HepG2 (cell line): ENCODE results near the gene NOL12. TPM values are rescaled to one million over a fixed set of nuclear protein-coding genes. Genes with fewer than 3 reads are reported as not detected.

Experiments used
- ARNTL ChIP-seq: sonication (generic); formaldehyde crosslinking; IDR thresholded peaks from 2 replicates; pipeline ENCODE4 v1.4.0; 2020; ENCODE audit warnings: mild to moderate bottlenecking, missing genetic modification reagents
- CBX5 ChIP-seq: sonication (generic); formaldehyde crosslinking; IDR thresholded peaks from 2 replicates; pipeline ENCODE4 v1.4.0; 2020; ENCODE audit warnings: missing genetic modification reagents, borderline replicate concordance
- ELF4 ChIP-seq: sonication (generic); formaldehyde crosslinking; IDR thresholded peaks from 2 replicates; pipeline ENCODE4 v1.5.0; 2020; ENCODE audit warnings: missing genetic modification reagents, mild to moderate bottlenecking, moderate library complexity, borderline replicate concordance
- HBP1 ChIP-seq: IDR thresholded peaks from 2 replicates; pipeline ENCODE4 v1.6.1; 2016; ENCODE audit warnings: low read depth, control low read depth
- HOXA3 ChIP-seq: sonication (generic); formaldehyde crosslinking; IDR thresholded peaks from 2 replicates; pipeline ENCODE4 v1.5.0; 2020; ENCODE audit warnings: missing genetic modification reagents
- IKZF5 ChIP-seq: IDR thresholded peaks from 2 replicates; pipeline ENCODE4 v1.6.1; 2018; ENCODE audit warnings: missing genetic modification reagents, mild to moderate bottlenecking, missing compliant biosample characterization
- LCORL ChIP-seq, 2 experiments: fragments of 450-650 bp in 1 of 2; sonication (generic) in 1 of 2; formaldehyde crosslinking in 1 of 2; IDR thresholded peaks; 2 replicates each; pipeline versions ENCODE4 v1.5.0 to v1.6.1; 2017 to 2020; ENCODE audit warnings: antibody characterized with exemption in 1 of 2, missing genetic modification reagents in 1 of 2
- NAIF1 ChIP-seq: sonication (generic); formaldehyde crosslinking; IDR thresholded peaks from 2 replicates; pipeline ENCODE4 v1.5.0; 2020; ENCODE audit warnings: mild to moderate bottlenecking, missing genetic modification reagents, borderline replicate concordance
- NCOR1 ChIP-seq: fragments of 200-600 bp; sonication (generic); IDR thresholded peaks from 2 replicates; pipeline ENCODE4 v1.7.0; 2017; ENCODE audit warnings: antibody characterized with exemption, low read length, borderline replicate concordance
- NFE2L2 ChIP-seq: fragments of 150-350 bp; IDR thresholded peaks from 2 replicates; pipeline ENCODE4 v1.6.1; 2014; ENCODE audit warnings: low read length
- PAWR ChIP-seq: sonication (generic); formaldehyde crosslinking; IDR thresholded peaks from 2 replicates; pipeline ENCODE4 v1.4.0; 2020; ENCODE audit warnings: missing genetic modification reagents, mild to moderate bottlenecking, borderline replicate concordance
- POGZ ChIP-seq: sonication (generic); formaldehyde crosslinking; IDR thresholded peaks from 2 replicates; pipeline ENCODE4 v1.4.0; 2020; ENCODE audit warnings: mild to moderate bottlenecking, missing genetic modification reagents
- POLR2A ChIP-seq, 2 experiments: IDR thresholded peaks; 2 replicates each; pipeline ENCODE4 v1.6.1; 2011; ENCODE audit warnings: low read depth in 2 of 2, low read length in 2 of 2, mild to moderate bottlenecking in 1 of 2, moderate library complexity in 1 of 2; ENCODE audit not compliant: insufficient read depth in 1 of 2
- RFX3 ChIP-seq: IDR thresholded peaks from 2 replicates; pipeline ENCODE4 v1.6.1; 2016; ENCODE audit warnings: missing biosample characterization, missing genetic modification reagents
- SIN3B ChIP-seq: fragments of 150-350 bp; IDR thresholded peaks from 2 replicates; pipeline ENCODE4 v1.6.1; 2014; ENCODE audit warnings: low read length
- TARDBP ChIP-seq: sonication (generic); formaldehyde crosslinking; IDR thresholded peaks from 2 replicates; pipeline ENCODE4 v1.8.0; 2022; ENCODE audit warnings: mild to moderate bottlenecking, missing genetic modification reagents
- UBTF ChIP-seq: sonication (generic); formaldehyde crosslinking; IDR thresholded peaks from 2 replicates; pipeline ENCODE4 v1.4.0; 2020; ENCODE audit warnings: mild to moderate bottlenecking, missing genetic modification reagents
- ZNF143 ChIP-seq: sonication (generic); formaldehyde crosslinking; IDR thresholded peaks from 2 replicates; pipeline ENCODE4 v1.4.0; 2020; ENCODE audit warnings: missing genetic modification reagents
- ZNF333 ChIP-seq: sonication (generic); formaldehyde crosslinking; IDR thresholded peaks from 2 replicates; pipeline ENCODE4 v1.4.0; 2020; ENCODE audit warnings: mild to moderate bottlenecking, missing genetic modification reagents, borderline replicate concordance
- ZNF337 ChIP-seq: sonication (generic); formaldehyde crosslinking; IDR thresholded peaks from 2 replicates; pipeline ENCODE4 v1.5.1; 2020; ENCODE audit warnings: missing genetic modification reagents, low read depth, mild to moderate bottlenecking, borderline replicate concordance
- ZNF567 ChIP-seq: sonication (generic); formaldehyde crosslinking; IDR thresholded peaks from 2 replicates; pipeline ENCODE4 v1.8.1; 2023; ENCODE audit warnings: mild to moderate bottlenecking, missing genetic modification reagents, borderline replicate concordance
- ZNF782 ChIP-seq: sonication (generic); formaldehyde crosslinking; IDR thresholded peaks from 2 replicates; pipeline ENCODE4 v1.4.0; 2020; ENCODE audit warnings: missing genetic modification reagents, mild to moderate bottlenecking, borderline replicate concordance
- polyA plus RNA-seq, 8 experiments: library from polyadenylated mRNA; depleted of rRNA in 3 of 8; stranded (reverse) in 7 of 8; unstranded in 1 of 8; fragments of >200 nt; fragmentation: Illumina TruSeq in 4 of 8; extraction: Trizol in 4 of 8; gene quantifications; 2 replicates each; pipeline versions ENCODE4 v1.2.1 to v1.2.3, GENCODE V29; 2011 to 2016; ENCODE audit warnings: low read depth in 4 of 8, missing spikeins in 1 of 8, mixed read lengths in 1 of 8; ENCODE audit not compliant: insufficient read depth in 1 of 8
- total RNA-seq, 5 experiments: library from RNA; depleted of rRNA; stranded (reverse); fragments of >200 nt; fragmentation: Illumina TruSeq; extraction: Trizol; gene quantifications; 2 replicates each; pipeline ENCODE4 v1.2.3, GENCODE V29; 2016; ENCODE audit warnings: low read depth in 1 of 5

Gene NOL12
- total and polyA plus RNA-seq, 2 of the 13 experiments (the other 11 are each of a cell fraction or from before 2014, with no cell fraction given): 14.3 to 31.4 TPM

GRCh38 chr22:37686002-37686982 is at the start of gene NOL12 (continued):
- TF ChIP-seq UBTF (CRISPR knock-in tag) (peak; percentile 71), ZNF337 (CRISPR knock-in tag) (0 out of 2 replicates have a peak, but pooled peaks have one; percentile 71), IKZF5 (CRISPR knock-in tag) (peak; percentile 78), NCOR1 (peak; percentile 55; the same call in 1 of the 2 replicates), HBP1 (CRISPR knock-in tag) (peak; percentile 91; the same call in 1 of the 2 replicates), ZNF567 (CRISPR knock-in tag) (peak; percentile 95; the same call in 1 of the 2 replicates), POGZ (CRISPR knock-in tag) (peak; percentile 39; the same call in 1 of the 2 replicates), LCORL (IDR thresholded peaks at IDR 0.05) (no peak), LCORL (CRISPR knock-in tag; IDR thresholded peaks at IDR 0.05) (peak; percentile 79), ZNF782 (CRISPR knock-in tag) (peak; percentile 58; the same call in 1 of the 2 replicates), POLR2A (IDR thresholded peaks at IDR 0.05; ENCODE audit: insufficient read depth in 1 of 2, low read depth in 2 of 2, low read length in 2 of 2) (peak; percentile 52 to 76; a peak in 3 of 4 replicates), ARNTL (CRISPR knock-in tag) (peak; percentile 47; the same call in 1 of the 2 replicates), RFX3 (no peak), CBX5 (CRISPR knock-in tag) (peak; percentile 56; the same call in 1 of the 2 replicates), TARDBP (CRISPR knock-in tag) (peak; percentile 81), HOXA3 (CRISPR knock-in tag) (peak; percentile 89), PAWR (CRISPR knock-in tag) (0 out of 2 replicates have a peak, but pooled peaks have one; percentile 66), NAIF1 (peak; percentile 30; the same call in 1 of the 2 replicates), ZNF333 (CRISPR knock-in tag) (peak; percentile 51; the same call in 1 of the 2 replicates), ZNF143 (peak; percentile 41; the same call in 1 of the 2 replicates), SIN3B (peak; percentile 89), NFE2L2 (no peak), ELF4 (CRISPR knock-in tag) (peak; percentile 90; the same call in 1 of the 2 replicates)
